SK-N-DZ (cell line): Measurements from ENCODE around the gene CEP192.
A peak's percentile ranks its signal among the peaks of the same experiment; 100 is the strongest.
"Not testable (repeated sequence)": the region's sequence is repeated elsewhere in the genome, so short reads cannot be mapped to it uniquely, and the experiment has no call there.

Experiments
- DNase-seq: peaks from one replicate; pipeline ENCODE4 v3.0.0-alpha.2; 2015; ENCODE audit warnings: low spot score

The CEP192 gene

DNA sequence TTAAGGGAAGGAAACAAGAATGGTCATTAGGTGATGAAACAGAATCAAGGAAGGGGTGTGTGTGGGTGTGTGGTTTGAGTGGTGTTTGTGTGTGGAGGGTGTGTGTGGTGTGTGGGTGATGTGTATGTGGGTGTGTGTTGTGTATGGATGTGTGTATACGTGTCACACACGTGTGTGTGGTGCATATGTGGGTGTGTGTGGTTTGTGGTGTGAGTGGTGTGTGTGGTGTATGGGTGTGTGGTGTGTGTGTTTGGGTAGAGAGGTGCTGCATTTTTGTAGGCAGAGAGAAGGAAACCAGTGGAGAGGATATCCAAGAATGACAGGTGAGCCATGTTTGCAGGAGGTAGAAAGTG lies 1.1 kb upstream of the CEP192 start:
- DNase-seq: no peak

DNA sequence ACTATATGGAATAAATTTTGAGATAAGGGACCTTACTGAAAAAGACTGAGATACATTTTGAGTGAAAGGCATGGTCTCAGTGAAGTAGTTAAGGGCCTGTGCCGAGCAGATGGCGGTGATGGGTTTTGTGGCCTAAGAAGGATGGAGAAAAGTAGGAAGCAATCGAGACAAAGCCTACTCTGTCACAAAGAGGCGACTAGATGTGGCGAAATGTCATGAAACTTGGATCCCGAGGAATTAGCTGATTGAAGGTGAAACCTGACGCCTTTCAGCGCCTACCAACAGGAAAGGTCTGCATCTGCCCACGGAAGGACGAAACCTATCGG lies 558 bp upstream of the CEP192 start:
- DNase-seq: no peak

- no peak for DNase-seq
Measured at GRCh38 chr18:12991821-12992179, 638 bp downstream of the CEP192 start.

- DNase-seq: no peak
Measured at GRCh38 chr18:12993439-12993838, 2.3 kb downstream of the CEP192 start.

DNA sequence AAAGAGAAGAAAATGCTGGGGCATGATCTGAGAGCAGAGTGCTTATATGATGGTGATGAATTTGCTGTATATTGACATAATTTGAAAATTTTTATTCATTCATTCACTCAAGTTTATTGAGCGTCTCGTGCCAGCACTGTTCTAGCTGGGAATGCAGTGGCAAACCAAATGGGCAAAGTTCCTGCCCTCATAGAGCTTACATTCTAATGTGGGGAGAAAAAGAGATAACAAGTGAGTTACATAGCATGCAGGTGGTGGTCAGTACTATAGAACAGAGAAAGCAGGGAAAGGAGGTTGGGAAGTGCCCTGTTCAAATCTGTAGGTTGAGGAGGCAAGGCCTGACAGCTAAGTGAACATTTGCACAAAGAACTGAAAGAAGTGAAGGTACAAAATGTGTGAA lies 4.3 kb downstream of the CEP192 start:
- no peak for DNase-seq

- no peak for DNase-seq
Measured at GRCh38 chr18:12995952-12996477, 4.9 kb downstream of the CEP192 start.

GRCh38 chr18:12996661-12997292 lies 5.6 kb downstream of the CEP192 start:
- DNase-seq: no peak

DNA sequence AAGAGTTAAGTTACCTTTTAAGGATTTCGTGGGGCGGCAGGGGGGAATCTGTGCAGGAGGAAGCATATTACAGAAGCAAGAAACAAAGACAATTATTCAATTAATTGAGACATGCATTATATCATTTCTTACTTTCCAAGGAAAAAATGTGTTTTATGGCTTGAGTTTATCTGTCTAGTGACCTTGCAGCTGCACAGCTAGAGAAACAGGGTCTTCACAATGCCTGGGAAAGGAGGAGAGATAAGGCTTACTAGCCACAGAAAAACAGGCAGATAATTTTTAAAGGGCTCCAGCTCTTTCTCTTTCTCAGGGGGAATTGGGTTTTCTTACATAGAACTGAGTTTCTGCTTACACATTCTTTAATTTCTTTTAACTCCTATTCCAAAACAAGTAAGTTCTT lies 6.2 kb downstream of the CEP192 start:
- not testable (repeated sequence) for DNase-seq

DNA sequence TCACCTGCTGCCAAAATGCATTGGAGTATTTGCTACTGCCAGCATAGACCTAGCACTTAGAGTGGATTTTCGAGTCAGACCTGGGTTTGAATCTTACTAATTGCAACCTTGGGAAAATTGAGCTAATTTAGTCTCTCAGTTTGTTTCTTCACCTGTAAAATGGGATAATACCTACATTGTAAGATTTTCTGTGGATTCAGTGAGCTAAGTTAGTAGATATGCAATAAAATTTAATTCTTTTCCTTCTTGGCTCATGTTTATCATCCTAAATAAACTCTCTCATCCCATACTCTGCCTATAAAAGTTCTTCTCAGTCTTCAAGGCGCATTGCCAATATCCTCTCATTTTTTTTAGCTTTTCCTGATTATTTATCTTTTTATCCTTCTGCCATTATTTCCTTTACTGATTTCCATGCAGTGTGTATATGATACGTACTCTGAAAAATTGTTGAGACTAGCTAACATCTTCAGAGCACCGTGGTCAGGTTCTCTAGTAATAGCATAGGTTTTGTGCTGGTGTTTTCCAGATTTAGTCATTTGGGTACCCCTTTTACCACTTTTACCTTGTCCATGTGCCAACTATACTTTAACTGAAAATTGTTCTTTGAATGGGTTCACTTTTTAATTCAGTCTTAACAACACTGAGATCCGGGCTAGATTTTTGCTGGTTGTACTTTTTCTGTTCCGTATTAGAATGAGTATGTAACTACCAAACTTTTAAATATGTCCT lies 7.3 kb downstream of the CEP192 start:
- DNase-seq: no peak

DNA sequence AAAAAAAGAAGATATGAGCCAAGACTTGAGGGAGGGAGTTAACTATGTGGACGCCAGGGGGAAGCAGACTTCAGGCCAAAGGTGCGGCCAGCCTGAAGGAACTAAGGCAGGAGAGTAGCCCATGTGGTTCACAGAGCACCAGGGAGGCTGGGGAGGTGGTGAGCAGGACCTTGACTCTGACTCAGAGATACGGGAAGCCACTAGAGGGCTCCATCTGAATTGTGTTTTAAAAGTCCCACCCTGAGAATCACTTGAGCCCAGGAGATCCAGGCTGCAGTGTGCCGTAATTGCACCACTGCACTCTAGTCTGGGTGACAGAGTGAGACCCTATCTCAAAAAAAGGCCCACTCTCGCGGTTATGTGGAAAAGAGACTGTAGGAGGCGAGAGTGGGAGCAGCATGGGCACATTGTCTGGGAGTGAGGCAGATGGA lies 12.3 kb downstream of the CEP192 start:
- DNase-seq: peak; percentile 47

DNA sequence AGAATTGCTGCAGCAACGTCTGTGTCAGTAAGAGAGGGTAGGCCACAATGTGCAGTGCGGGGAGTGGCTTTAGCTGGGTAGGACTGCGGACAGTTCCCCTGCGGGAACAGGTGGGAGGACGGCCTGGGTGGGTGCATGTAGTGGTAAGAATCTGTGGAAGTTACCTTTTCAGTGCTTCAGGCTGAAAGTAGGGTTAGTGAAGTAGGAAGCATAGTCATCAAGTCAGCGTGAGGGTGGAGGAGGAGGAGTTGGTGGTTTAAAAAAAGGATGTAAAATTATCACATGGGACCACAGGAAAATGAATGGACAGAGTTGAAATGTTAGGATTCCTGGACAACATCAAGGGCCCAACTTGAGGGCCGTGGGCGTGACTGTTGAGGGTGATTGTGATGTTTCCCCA lies 13.2 kb downstream of the CEP192 start:
- DNase-seq: no peak

GRCh38 chr18:13005289-13005688 lies 14.1 kb downstream of the CEP192 start:
- no peak for DNase-seq

DNA sequence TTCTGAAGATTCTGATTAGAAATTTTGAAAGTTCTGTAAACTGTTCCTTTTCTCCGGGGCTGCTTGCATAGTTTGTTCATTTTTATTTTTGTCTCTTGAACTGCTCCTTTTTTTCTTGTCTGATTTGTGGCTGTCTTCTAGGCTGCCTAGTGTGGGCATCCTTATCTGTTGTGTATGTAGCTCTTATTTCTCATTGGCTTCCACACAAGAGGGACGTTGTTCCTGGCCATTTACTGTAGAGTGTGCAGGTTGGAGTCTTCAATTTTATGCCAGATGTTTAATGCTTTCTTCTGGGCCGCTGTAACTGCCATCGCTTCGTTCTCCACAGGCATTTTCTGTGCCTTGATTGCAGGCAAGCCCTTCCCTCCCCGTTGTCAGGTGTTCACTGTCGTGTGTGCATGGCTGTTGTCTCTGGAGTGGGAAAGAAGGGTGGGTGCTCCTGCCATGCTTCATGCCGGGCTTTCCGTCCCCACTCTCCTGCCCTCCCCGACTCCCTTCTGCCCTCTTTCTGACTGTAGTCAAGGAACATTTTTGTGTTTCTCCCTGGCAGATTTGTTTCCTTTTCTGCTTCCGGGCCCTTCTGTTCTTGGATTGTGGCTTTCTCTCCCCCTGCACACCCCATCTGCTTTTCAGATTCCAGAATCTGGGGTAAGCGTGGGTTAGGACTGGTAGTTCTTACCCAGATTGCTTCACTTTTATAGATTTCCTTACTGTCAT lies 15.5 kb downstream of the CEP192 start:
- DNase-seq: no peak

DNA sequence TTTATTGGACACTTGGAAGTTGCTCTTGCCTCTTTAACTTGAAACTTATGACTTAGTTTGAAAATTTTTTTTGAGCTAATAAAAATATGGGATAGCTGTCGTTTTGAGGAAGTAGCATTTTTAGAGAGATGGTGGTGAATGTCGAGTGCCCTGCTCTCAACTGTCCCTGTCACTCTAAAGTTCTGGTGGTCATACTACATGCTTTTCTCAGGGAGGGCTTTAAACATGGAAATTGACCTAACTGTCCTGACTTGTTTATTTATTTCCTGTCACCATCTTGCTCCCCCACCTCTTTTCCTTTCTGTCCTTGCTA lies 16.0 kb downstream of the CEP192 start:
- DNase-seq: no peak

DNA sequence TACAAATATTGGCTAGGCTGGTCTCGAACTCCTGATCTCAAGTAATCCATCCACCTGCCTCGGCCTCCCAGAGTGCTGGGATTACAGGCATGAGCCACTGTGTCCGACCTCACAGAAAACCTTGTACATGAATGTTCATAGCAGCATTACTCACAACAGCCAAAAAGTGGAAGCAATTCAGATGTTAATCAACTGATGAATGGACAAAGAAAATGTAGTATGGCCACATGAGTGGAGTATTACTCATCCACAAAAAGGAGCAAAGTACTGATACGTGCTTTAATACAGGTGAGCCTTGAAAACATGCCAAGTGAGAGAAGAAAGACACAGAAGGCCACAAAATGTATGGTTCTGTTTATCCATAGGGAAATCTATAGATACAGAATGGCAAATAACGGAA lies 20.6 kb downstream of the CEP192 start:
- DNase-seq: no peak

GRCh38 chr18:13014232-13014631 lies 23.1 kb downstream of the CEP192 start:
- no peak for DNase-seq

DNA sequence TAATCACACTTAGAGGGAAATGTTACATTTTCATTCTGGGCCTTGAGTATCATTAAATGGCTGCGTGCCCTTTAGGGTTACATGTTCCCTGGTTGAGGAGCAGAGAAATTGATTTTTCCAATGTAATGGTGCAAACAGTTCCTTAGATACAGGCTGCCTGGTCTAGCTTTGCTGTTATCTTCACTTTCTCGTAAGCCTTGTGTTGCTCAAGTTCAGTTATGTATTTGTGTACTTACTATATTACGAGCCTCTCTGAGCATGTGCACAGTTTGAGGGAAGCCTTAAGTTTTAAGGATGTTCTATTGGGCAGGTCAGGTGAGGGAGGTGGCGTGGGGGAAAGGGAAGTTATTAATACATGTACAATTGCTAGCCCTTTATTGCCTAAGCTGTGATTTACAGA lies 23.7 kb downstream of the CEP192 start:
- no peak for DNase-seq

DNA sequence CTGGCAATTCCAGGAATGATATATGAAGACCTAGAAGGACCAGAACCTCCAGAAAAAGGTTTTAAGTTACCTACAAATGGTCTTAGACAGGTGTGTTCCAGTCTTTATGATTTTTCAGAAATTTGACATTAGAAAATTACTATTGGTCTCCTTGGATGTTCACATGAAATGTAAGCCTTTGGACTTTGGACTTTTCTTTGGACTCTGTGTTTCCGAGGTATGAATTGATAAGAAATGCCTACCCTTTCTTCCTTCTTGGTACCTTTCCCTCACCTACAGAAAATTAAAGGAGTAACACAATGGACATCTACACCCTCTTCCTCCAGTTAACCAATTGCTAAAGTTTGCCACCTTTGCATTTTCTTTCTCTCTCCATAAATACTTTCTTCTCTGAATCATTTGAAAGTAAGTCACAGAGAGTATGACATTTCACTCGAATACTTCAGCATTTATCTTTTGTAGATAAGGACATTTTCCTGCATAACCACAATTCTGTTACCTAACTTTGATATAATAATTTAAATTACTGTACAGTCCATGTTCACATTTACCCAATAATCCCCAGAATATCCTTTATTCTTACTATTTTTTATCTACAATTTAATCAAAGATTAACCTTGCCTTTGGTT lies 26.2 kb downstream of the CEP192 start:
- DNase-seq: no peak

DNA sequence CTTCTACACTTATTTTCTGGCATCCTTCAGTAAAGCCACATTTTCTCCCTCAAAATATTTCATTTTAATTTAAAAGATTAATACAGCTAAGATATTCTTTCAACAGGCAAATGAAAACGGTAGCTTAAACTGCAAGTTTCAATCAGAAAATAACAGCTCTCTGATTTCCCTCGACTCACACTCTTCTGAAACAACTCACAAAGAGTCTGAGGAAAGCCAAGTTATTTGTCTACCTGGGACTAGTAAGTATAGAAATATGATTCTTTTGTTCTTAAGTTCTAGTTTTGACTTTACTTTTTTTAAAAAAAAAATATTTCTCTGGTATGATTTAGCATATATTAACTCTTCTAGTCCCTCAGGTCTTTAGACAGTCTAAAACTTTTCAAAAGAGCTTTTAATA lies 27.2 kb downstream of the CEP192 start:
- no peak for DNase-seq

DNA sequence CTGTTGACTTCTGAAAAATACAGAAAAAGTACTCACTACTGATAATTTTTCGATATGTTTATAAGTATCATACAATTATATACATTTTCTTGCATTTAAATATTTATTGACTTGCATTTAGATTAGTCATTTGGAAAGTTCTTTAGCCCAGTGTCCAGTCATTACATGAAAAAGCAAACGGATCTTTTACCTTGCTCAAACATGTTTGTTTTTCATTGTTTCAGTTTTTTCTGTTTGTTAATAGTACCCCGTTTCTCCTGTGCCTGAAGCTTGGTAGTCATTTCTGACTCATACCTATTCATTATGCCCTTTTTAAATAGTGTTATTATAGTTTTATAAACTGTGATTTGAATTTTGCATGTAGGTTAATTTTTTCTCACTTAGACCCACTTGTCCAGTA lies 28.1 kb downstream of the CEP192 start:
- DNase-seq: no peak

DNA sequence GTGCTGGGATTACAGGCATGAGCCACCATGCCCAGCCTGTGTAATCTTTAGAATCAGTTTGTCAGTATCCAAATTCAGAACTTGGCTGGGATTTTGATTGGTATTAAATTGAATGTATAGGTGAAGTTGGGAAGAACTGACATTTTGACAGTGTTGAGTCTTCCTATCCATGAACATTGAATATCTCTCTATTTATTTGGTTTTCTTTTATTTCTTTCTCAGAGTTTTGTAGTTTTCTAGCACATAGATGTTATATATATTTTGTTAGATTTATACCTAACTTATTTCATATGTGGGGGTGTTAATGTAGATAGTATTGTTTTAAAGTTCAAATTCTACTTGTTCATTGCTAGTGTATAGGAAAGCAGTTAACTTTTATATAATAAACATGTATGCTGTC lies 31.5 kb downstream of the CEP192 start:
- no peak for DNase-seq

DNA sequence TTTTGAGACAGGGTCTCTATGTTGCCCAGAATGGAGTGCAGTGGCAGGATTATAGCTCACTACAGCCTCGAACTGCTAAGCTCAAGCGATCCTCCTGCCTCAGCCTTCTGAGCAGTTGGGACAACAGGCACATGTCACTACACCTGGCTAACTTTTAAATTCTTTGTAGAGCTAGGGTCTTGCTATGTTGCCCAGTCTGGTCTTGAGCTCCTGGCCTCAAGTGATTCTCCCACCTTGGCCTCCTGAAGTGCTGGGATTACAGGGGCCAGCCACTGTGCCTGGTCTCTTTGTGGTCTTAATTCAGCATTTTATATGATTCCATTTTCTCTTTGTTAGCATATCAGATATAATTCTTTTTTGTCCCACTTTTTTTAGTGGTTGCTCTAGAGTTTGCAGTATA lies 34.1 kb downstream of the CEP192 start:
- DNase-seq: no peak
